Heart left ventricle (tissue), 16 donors: Measurements from ENCODE around the gene PYGM. TPM values are rescaled to one million over a fixed set of nuclear protein-coding genes. Genes with fewer than 3 reads are reported as not detected.

Experiments
- ATAC-seq, 4 donors: fragments of 200-7000 bp; cut with Tn5 transposase; one replicate each; pipeline ENCODE4 v1.9.1; 2020 to 2022; ENCODE audit warnings: moderate library complexity in 4 of 4, mild to moderate bottlenecking in 3 of 4, moderate number of reproducible peaks in 1 of 4
- DNase-seq, 5 donors: peaks; one replicate each; pipeline ENCODE4 v3.0.0-alpha.2; 2020
- H3K27ac ChIP-seq, 12 donors: fragments of 200-600 bp; sonication (generic) in 4 of 12; one replicate each; pipeline versions ENCODE4 v1.5.0 to v1.8.0; 2016 to 2022; ENCODE audit warnings: mild to moderate bottlenecking in 2 of 12
- H3K27me3 ChIP-seq, 9 donors: fragments of 200-600 bp; sonication (generic) in 2 of 9; one replicate each; pipeline versions ENCODE4 v1.5.1 to v1.8.0; 2016 to 2022; ENCODE audit warnings: mild to moderate bottlenecking in 3 of 9
- H3K36me3 ChIP-seq, 9 donors: fragments of 200-600 bp; sonication (generic) in 2 of 9; one replicate each; pipeline versions ENCODE4 v1.5.0 to v1.8.0; 2018 to 2022; ENCODE audit warnings: mild to moderate bottlenecking in 2 of 9
- H3K4me1 ChIP-seq, 12 donors: fragments of 200-600 bp; sonication (generic) in 4 of 12; one replicate each; pipeline versions ENCODE4 v1.5.0 to v1.8.0; 2016 to 2022; ENCODE audit warnings: mild to moderate bottlenecking in 3 of 12
- H3K4me3 ChIP-seq, 12 donors: fragments of 200-600 bp; sonication (generic) in 4 of 12; one replicate each; pipeline versions ENCODE4 v1.5.0 to v1.8.0; 2017 to 2022; ENCODE audit warnings: mild to moderate bottlenecking in 9 of 12, moderate library complexity in 4 of 12
- H3K9me3 ChIP-seq, 12 donors: fragments of 200-600 bp; sonication (generic) in 4 of 12; one replicate each; pipeline versions ENCODE4 v1.5.0 to v1.8.0; 2016 to 2022; ENCODE audit warnings: mild to moderate bottlenecking in 1 of 12
- POLR2A ChIP-seq, 2 donors: fragments of 450-650 bp; IDR thresholded peaks; one replicate each; pipeline ENCODE4 v1.6.1; 2017; ENCODE audit warnings: antibody characterized with exemption in 2 of 2, mild to moderate bottlenecking in 2 of 2, moderate library complexity in 2 of 2
- whole genome bisulfite sequencing, 4 donors: extraction: QIAGEN DNeasy Blood & Tissue Kit in 2 of 4; methylation state at CpG; one replicate each; pipeline versions ENCODE4 v1.1.5 to v1.1.7; 2013 to 2018; 5-methylcytosine and 5-hydroxymethylcytosine counted together
- intact Hi-C, 10 donors: fragments of 100-400 bp; cut with DNase I; formaldehyde crosslinking; loops; one replicate each; pipeline versions ENCODE4 v1.11.1 to v1.14.2; 2022
- polyA plus RNA-seq, 2 donors: library from polyadenylated mRNA; stranded (reverse); fragments of 200-250 nt; gene quantifications; one replicate each; pipeline ENCODE4 v1.2.3, GENCODE V29; 2013
- total RNA-seq, 9 donors: library from RNA; depleted of rRNA in 2 of 9; stranded (reverse); fragments of >200 nt in 2 of 9; fragmentation: NEBNext Ultra II Directional in 3 of 9; extraction: Animal tissue kit (Norgen Biotek cat#: 25700) in 3 of 9; gene quantifications; one replicate each; pipeline versions ENCODE4 v1.1.0 to v1.2.4, GENCODE V29; 2016 to 2023
- TF ChIP-seq, protein P1 (sequence below), 12 donors: fragments of 200-600 bp; sonication (generic) in 4 of 12; IDR thresholded peaks; one replicate each; pipeline versions ENCODE4 v1.5.0 to v1.8.0; 2018 to 2022; ENCODE audit warnings: antibody characterized with exemption in 12 of 12, mild to moderate bottlenecking in 5 of 12
- donor health status: ischemic (EF 13 %, LVEDD 7.1; RV severe dilation, severe dysfunction).
- donor health status: healthy with polysubstance abuse.
- donor health status: DM: no; HTN: yes; CAD: no.
- donor health status: DM: no; HTN: no; CAD: no.
- donor health status: ischemic (EF 25% LVEDD 6.9; RV normal size, moderate dysfunction).
- donor health status: ischemic (EF 25% LVEDD 5.7; RV mildly dilated, moderate dysfunction).
- donor health status: healthy.
- donor health status: DM: yes; HTN: yes; CAD: no.
- donor health status: ischemic (EF 35%, LVEDD 5.7; RV mildly dilated, moderate dysfunction).
- donor health status: nonischemic (EF 11% LVEDD 7.7; RV severe dilation, severe dysfunction).
- donor health status: DM: yes; HTN: yes; CAD: no.
- donor health status: PGD.
- donor health status: ischemic (EF 29% LVEDD 5.4; RV normal size, mild dysfunction).
- donor health status: nonischemic (EF 23%, LVEDD 6.1; RV moderate dilation, normal function).

The PYGM gene
- total and polyA plus RNA-seq, 11 donors = 10.3 to 167 (median 80.2) TPM

DNA sequence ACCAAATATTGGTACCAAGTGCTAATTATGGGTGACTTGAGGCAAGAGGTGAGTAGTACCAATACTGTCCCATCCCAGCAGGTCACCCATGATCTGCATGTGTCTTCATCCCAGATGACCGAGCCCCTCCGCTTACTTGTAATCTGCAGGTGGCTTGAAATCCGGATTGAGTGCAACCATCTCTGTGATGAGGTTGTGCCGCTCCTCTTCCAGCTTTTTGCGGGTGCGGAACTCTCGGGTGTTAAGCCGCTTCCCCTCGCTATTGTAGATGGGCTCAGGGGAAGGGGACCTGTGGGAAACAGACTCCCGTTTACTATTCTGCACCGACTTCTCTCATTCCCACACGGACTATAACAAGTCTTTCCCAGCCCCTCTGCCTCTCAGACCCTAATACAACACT lies 10.3 kb upstream of the PYGM start:
- Histone ChIP-seq H3K4me1 (peaks cover 0 to 72% (median 42%) of the 10 kb centered on the region in 12 donors), H3K27ac (no peak overlapping the region), H3K36me3 (peaks cover 0 to 100% (median 99%) of the 10 kb centered on the region in 9 donors), H3K4me3 (no peak overlapping the region), H3K9me3 (no peaks in the 10 kb centered on the region), H3K27me3 (no peaks in the 10 kb centered on the region)
- no peak for ATAC-seq
- 92 to 93% (median 93%) methylated on average over 12 of the region's 12 CpGs for WGBS, 4 donors
- no peak for DNase-seq
- TF ChIP-seq POLR2A (IDR thresholded peaks at IDR 0.05) = no peak
- TF ChIP-seq, protein P1, sequence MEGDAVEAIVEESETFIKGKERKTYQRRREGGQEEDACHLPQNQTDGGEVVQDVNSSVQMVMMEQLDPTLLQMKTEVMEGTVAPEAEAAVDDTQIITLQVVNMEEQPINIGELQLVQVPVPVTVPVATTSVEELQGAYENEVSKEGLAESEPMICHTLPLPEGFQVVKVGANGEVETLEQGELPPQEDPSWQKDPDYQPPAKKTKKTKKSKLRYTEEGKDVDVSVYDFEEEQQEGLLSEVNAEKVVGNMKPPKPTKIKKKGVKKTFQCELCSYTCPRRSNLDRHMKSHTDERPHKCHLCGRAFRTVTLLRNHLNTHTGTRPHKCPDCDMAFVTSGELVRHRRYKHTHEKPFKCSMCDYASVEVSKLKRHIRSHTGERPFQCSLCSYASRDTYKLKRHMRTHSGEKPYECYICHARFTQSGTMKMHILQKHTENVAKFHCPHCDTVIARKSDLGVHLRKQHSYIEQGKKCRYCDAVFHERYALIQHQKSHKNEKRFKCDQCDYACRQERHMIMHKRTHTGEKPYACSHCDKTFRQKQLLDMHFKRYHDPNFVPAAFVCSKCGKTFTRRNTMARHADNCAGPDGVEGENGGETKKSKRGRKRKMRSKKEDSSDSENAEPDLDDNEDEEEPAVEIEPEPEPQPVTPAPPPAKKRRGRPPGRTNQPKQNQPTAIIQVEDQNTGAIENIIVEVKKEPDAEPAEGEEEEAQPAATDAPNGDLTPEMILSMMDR (IDR thresholded peaks at IDR 0.05) = no peak
- intact Hi-C loops = loop anchor here in 1 of 10 donors (10.0 kb wide), 1 partner anchor 345 kb away; the partner anchor contains the start of genes TM7SF2 and ZNHIT2

DNA sequence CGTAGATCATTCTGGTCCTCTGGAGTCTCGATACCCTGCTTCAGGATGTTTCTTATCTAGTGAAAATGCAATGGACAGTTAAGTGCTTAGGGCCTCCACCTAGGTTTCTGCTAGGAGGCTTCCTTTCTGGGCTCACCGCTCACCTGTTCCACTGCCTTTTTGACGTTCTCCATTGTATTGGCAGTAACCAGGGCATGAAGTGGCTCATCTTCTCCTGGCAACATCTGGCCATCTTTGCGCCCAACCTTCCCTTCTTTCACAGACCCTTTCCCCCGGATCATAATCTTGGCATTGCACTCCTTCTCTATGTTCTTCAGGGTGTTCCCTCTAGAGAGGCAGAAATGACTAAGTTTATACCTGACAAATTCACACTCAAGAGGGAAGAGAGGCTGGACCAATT lies 9.5 kb upstream of the PYGM start:
- H3K36me3 ChIP-seq = peaks cover 0 to 100% (median 99%) of the 10 kb centered on the region in 9 donors

DNA sequence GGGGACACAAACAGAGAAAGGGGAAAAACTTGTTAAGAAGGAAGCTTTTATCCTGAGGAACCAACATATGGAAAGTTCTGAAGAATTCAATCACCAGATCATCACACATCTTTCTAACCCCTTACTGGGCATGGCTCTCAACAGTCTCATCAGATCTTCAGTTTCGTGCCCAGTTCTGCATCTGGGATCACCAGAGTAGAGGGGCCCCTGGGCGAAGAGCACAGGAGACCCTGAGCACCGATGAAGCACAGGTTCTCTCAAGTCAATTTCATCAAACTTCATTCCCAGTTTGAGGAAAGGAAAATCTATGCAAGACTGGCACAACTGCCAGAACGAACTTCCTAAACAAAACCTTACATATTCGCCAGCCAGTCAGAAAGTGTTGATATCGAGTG lies 8.5 kb upstream of the PYGM start:
- WGBS, 4 donors = 87 to 88% (median 87%) methylated on average over 6 of the region's 6 CpGs
- intact Hi-C loops = no loop called here
- H3K9me3 ChIP-seq = no peaks in the 10 kb centered on the region
- TF ChIP-seq, protein P1 (IDR thresholded peaks at IDR 0.05) = no peak
- no peak for TF ChIP-seq POLR2A (IDR thresholded peaks at IDR 0.05)
- H3K4me1 ChIP-seq = peaks cover 4 to 72% (median 42%) of the 10 kb centered on the region in 12 donors
- no peak for DNase-seq
- H3K4me3 ChIP-seq = no peak overlapping the region
- peak overlapping the region in 4 of 12 donors; percentile 36 to 64 (median 58) for H3K27ac ChIP-seq
- no peak for ATAC-seq
- peaks cover 0 to 100% (median 99%) of the 10 kb centered on the region in 9 donors for H3K36me3 ChIP-seq
- no peaks in the 10 kb centered on the region for H3K27me3 ChIP-seq

More for the DNA sequence above, 9.5 kb upstream of the PYGM start:
- Histone ChIP-seq H3K27me3 (no peaks in the 10 kb centered on the region), H3K27ac (no peak overlapping the region), H3K4me1 (peaks cover 0 to 72% (median 39%) of the 10 kb centered on the region in 12 donors), H3K9me3 (no peaks in the 10 kb centered on the region), H3K4me3 (no peak overlapping the region)
- no peak for TF ChIP-seq POLR2A (IDR thresholded peaks at IDR 0.05)
- TF ChIP-seq, protein P1 (IDR thresholded peaks at IDR 0.05) = no peak
- WGBS, 4 donors = 87 to 92% (median 90%) methylated on average over 6 of the region's 6 CpGs
- intact Hi-C loops = no loop called here
- DNase-seq = no peak
- no peak for ATAC-seq

DNA sequence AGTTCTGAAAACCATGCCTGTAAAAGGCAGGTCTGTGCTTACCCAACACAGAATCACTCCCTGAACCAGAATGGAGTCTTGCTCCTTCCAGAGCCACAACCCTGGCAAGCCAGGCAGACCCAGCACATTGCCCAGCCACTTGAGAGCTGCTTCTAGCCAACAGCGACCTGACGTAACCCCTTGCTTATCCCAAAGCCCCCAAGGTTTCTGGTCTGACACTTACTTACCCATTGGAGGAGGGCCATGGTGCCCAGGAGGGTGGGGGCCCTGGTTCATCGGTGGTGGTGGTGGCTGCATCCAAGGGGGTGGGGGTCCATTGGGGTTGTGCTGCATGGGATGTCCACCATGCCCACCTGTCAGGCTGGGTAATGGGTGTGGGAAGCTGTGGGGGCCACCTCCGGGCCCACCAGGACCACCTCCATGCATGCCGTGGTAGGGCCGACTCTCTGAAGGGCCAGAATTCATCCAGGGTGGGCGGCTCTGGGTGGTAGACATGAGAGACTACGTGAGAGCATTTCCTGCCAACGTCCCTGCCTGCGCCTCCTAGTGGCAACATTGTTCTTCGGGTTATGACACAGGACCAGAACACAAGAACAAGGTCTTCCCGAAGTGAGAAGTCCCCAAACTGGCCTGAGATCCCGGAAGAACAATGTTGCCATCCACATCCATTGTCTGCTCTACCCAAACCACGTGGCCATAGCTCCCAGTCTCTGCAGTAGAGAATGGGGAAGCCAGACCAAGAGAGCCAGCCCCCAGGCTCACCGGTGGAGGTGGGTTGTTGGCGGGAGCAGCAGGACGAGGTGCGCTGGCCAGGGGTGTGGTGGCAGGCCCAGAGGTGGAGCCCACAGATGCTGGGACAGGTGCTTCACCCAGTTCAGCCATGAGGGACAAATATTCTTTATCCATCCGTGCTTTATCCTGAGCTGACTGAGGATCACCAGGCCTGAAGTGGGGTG lies 7.8 kb upstream of the PYGM start:
- TF ChIP-seq, protein P1 (IDR thresholded peaks at IDR 0.05) = peak; percentile 64 to 89 (median 76)
- TF ChIP-seq POLR2A (IDR thresholded peaks at IDR 0.05) = no peak
- Histone ChIP-seq H3K36me3 (peaks cover 0 to 100% (median 97%) of the 10 kb centered on the region in 9 donors), H3K4me1 (peaks cover 10 to 72% (median 42%) of the 10 kb centered on the region in 12 donors), H3K4me3 (no peak overlapping the region), H3K27ac (peak overlapping the region in 9 of 12 donors; percentile 3 to 64 (median 46)), H3K27me3 (no peaks in the 10 kb centered on the region), H3K9me3 (no peaks in the 10 kb centered on the region)
- DNase-seq = peak in 4 of 5 donors; percentile 64 to 76 (median 70)
- intact Hi-C loops = loop anchor here in 1 of 10 donors (2.0 kb wide), 1 partner anchor 25 kb away; no protein-coding TSS in a partner anchor
- ATAC-seq = peak in 3 of 4 donors; percentile 7 to 34 (median 23)
- 49 to 58% (median 51%) methylated on average over 12 to 19 of the region's 19 CpGs for WGBS, 4 donors
